Caco-2 (cell line): ENCODE results near the gene NXPH2. TPM values are rescaled to one million over a fixed set of nuclear protein-coding genes. Genes with fewer than 3 reads are reported as not detected.

Experiments
- BruUV-seq: library from RNA; stranded (reverse); fragments of 400-500 nt; replicated peaks from 2 replicates; lab custom pipeline; 2021; lab: Mats Ljungman, UMichigan
- CTCF ChIA-PET: fragments of 300-600 bp; sonication (Branson Sonifier 250); formaldehyde crosslinking; loops from one replicate; lab custom pipeline; 2022; ENCODE audit warnings: antibody characterized with exemption; lab: Charles Lee
- POLR2A ChIA-PET: fragments of 300-600 bp; sonication (Branson Sonifier 250); formaldehyde crosslinking; loops from one replicate; lab custom pipeline; 2022; ENCODE audit warnings: antibody characterized with exemption; lab: Charles Lee
- DNase-seq, 2 experiments: peaks; one replicate each; pipeline versions ENCODE4 v3.0.0 to v3.0.0-alpha.2; 2020 to 2022
- H3K27me3 ChIP-seq: replicated peaks from 2 replicates; pipeline ENCODE4 v1.6.0; 2011; ENCODE audit warnings: low read length; ENCODE audit not compliant: control insufficient read depth, insufficient read depth
- H3K36me3 ChIP-seq: 2 replicates; pipeline ENCODE4 v1.5.1; 2011; ENCODE audit warnings: low read length; ENCODE audit not compliant: control insufficient read depth, insufficient read depth
- H3K4me1 ChIP-seq: fragments of 250-450 bp; sonication (Bioruptor Pico); 2 replicates; pipeline ENCODE4 v1.5.1; 2020; ENCODE audit warnings: mild to moderate bottlenecking
- H3K4me3 ChIP-seq: 2 replicates; pipeline ENCODE4 v1.5.1; 2011; ENCODE audit warnings: low read depth, mild to moderate bottlenecking, control low read depth, low read length
- H3K9me3 ChIP-seq: fragments of 250-450 bp; sonication (Bioruptor Pico); 2 replicates; pipeline ENCODE4 v1.5.1; 2020; ENCODE audit warnings: mild to moderate bottlenecking, moderate library complexity
- H3K27ac Mint-ChIP-seq: one replicate; pipeline ENCODE4 v1.8.0; 2022; ENCODE audit warnings: mixed read lengths; ENCODE audit not compliant: unreplicated experiment
- H3K27me3 Mint-ChIP-seq: one replicate; pipeline ENCODE4 v1.8.0; 2022; ENCODE audit warnings: mixed read lengths; ENCODE audit not compliant: insufficient read depth, unreplicated experiment
- H3K36me3 Mint-ChIP-seq: one replicate; pipeline ENCODE4 v1.8.0; 2022; ENCODE audit warnings: mild to moderate bottlenecking, mixed read lengths; ENCODE audit not compliant: insufficient read depth, unreplicated experiment
- H3K4me1 Mint-ChIP-seq: one replicate; pipeline ENCODE4 v1.8.0; 2022; ENCODE audit warnings: low read depth, mixed read lengths; ENCODE audit not compliant: unreplicated experiment
- H3K4me3 Mint-ChIP-seq: one replicate; pipeline ENCODE4 v1.8.0; 2022; ENCODE audit warnings: mild to moderate bottlenecking, moderate library complexity, mixed read lengths; ENCODE audit not compliant: unreplicated experiment
- H3K9me3 Mint-ChIP-seq: one replicate; pipeline ENCODE4 v1.8.0; 2022; ENCODE audit warnings: mixed read lengths; ENCODE audit not compliant: unreplicated experiment
- CTCF ChIP-seq, 2 experiments: fragments of 200-600 bp in 1 of 2; IDR thresholded peaks; 1 replicate in 1 of 2; 2 replicates in 1 of 2; pipeline versions ENCODE4 v1.5.1 to v1.8.0; 2011 to 2022; ENCODE audit warnings: antibody characterized with exemption in 1 of 2, control low read depth in 1 of 2, inconsistent platforms in 1 of 2, low read depth in 1 of 2, low read length in 1 of 2, mild to moderate bottlenecking in 1 of 2, moderate library complexity in 1 of 2; ENCODE audit not compliant: insufficient read depth in 1 of 2, severe bottlenecking in 1 of 2, unreplicated experiment in 1 of 2
- intact Hi-C: fragments of 100-400 bp; cut with micrococcal nuclease; formaldehyde crosslinking; loops from one replicate; pipeline ENCODE4 v1.10.0; 2022; ENCODE audit not compliant: unreplicated experiment
- total RNA-seq: library from RNA; stranded (reverse); gene quantifications from 2 replicates; pipeline ENCODE4 v1.2.3, GENCODE V29; 2022

Gene NXPH2
- total RNA-seq, 1 experiment from 2014 or later = not detected

DNA sequence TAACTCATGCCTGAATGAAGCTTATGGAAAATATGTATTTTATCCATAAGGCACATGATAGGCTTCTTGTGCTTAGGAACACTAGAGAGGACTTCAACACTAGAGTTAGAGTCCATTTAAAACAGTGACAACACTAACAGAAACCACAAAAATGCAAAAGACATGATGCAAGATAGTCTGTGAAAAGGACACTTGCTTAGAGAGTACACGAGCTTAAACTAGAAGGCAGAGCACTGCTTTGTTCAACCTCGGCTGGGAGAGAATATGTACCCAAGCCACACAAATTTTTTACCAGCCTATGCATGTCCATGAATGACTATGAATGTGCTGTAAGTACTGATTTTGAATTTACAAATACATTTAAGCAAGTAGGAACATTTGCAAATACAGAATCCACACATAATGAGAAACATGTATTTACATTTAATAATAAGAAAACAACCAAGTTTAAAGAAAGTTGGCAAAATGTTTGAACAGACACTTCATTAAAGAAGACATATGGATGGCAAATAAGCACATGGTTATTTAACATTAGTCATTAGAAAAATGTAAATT lies 148.0 kb downstream of the NXPH2 start:
- no peak overlapping the region for H3K27ac Mint-ChIP-seq
- POLR2A ChIA-PET = no interaction called here
- H3K4me3 Mint-ChIP-seq = no peak overlapping the region
- peaks cover 9% of the 10 kb centered on the region; the same call in 1 of the 2 replicates for H3K9me3 ChIP-seq
- CTCF ChIA-PET = no interaction called here
- intact Hi-C loops = no loop called here
- no peaks in the 10 kb centered on the region for H3K36me3 Mint-ChIP-seq
- no peaks in the 10 kb centered on the region for H3K27me3 Mint-ChIP-seq
- TF ChIP-seq CTCF (IDR thresholded peaks at IDR 0.05; ENCODE audit: insufficient read depth in 1 of 2, low read depth in 1 of 2, low read length in 1 of 2, severe bottlenecking in 1 of 2, unreplicated experiment in 1 of 2) = no peak
- no peak overlapping the region for H3K4me3 ChIP-seq
- no peaks in the 10 kb centered on the region for H3K27me3 ChIP-seq
- BruUV-seq = no TSS peak
- no peaks in the 10 kb centered on the region; the same call in 1 of the 2 replicates for H3K36me3 ChIP-seq
- no peaks in the 10 kb centered on the region for H3K4me1 Mint-ChIP-seq
- H3K9me3 Mint-ChIP-seq = no peaks in the 10 kb centered on the region
- DNase-seq = no peak
- no peaks in the 10 kb centered on the region for H3K4me1 ChIP-seq

- peaks cover 9% of the 10 kb centered on the region; the same call in 1 of the 2 replicates for H3K9me3 ChIP-seq
- Mint-ChIP-seq H3K9me3 (no peaks in the 10 kb centered on the region), H3K27me3 (no peaks in the 10 kb centered on the region), H3K27ac (no peak overlapping the region), H3K4me1 (no peaks in the 10 kb centered on the region), H3K4me3 (no peak overlapping the region), H3K36me3 (no peaks in the 10 kb centered on the region)
- no peak for DNase-seq
- no peaks in the 10 kb centered on the region; the same call in 1 of the 2 replicates for H3K4me1 ChIP-seq
- H3K27me3 ChIP-seq = no peaks in the 10 kb centered on the region
- ChIA-PET CTCF (no interaction called here), POLR2A (no interaction called here)
- BruUV-seq = no TSS peak
- TF ChIP-seq CTCF (IDR thresholded peaks at IDR 0.05; ENCODE audit: insufficient read depth in 1 of 2, low read depth in 1 of 2, low read length in 1 of 2, severe bottlenecking in 1 of 2, unreplicated experiment in 1 of 2) = no peak
- intact Hi-C loops = no loop called here
- H3K4me3 ChIP-seq = no peak overlapping the region
- H3K36me3 ChIP-seq = no peaks in the 10 kb centered on the region; the same call in 1 of the 2 replicates
Observed at GRCh38 chr2:138630164-138630563, 150.0 kb downstream of the NXPH2 start.

DNA sequence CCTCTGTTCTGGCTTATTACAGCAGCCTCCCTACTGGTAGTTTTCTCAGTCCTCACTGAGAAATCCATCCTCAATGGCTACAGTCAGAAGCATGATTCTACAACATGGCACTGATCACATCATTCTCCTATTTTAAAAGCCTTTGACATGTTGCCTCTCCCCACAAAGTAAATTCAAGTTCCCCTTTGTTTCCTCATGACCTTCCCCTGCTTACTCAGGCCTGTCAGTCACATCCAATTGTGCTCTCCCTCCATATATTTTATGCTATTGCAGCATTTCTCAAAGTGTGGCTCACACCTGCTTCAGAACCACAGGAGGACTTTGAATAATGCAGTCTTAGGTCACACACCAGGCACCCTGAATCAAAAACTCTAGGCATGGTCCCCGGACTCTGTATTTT lies 154.0 kb downstream of the NXPH2 start:
- CTCF ChIA-PET = no interaction called here
- intact Hi-C loops = no loop called here
- H3K27ac Mint-ChIP-seq = no peak overlapping the region
- peaks cover 7% of the 10 kb centered on the region for H3K9me3 Mint-ChIP-seq
- POLR2A ChIA-PET = no interaction called here
- no peak for DNase-seq
- BruUV-seq = no TSS peak
- Histone ChIP-seq H3K36me3 (no peaks in the 10 kb centered on the region; the same call in 1 of the 2 replicates), H3K27me3 (no peaks in the 10 kb centered on the region), H3K4me3 (no peak overlapping the region), H3K4me1 (peaks cover 4% of the 10 kb centered on the region; the same call in 1 of the 2 replicates), H3K9me3 (no peaks in the 10 kb centered on the region)
- peaks cover 13% of the 10 kb centered on the region for H3K4me1 Mint-ChIP-seq
- no peak overlapping the region for H3K4me3 Mint-ChIP-seq
- H3K27me3 Mint-ChIP-seq = no peaks in the 10 kb centered on the region
- no peaks in the 10 kb centered on the region for H3K36me3 Mint-ChIP-seq
- no peak for TF ChIP-seq CTCF (IDR thresholded peaks at IDR 0.05; ENCODE audit: insufficient read depth in 1 of 2, low read depth in 1 of 2, low read length in 1 of 2, severe bottlenecking in 1 of 2, unreplicated experiment in 1 of 2)
